ENCODE results near the gene UPK3B.
"Not testable (repeated sequence)": the region's sequence is repeated elsewhere in the genome, so short reads cannot be mapped to it uniquely, and the experiment has no call there.

The UPK3B gene

GRCh38 chr7:76495717-76496116 is 14.6 kb upstream of the UPK3B start:
- not testable (repeated sequence) for FAIRE-seq

- not testable (repeated sequence) for FAIRE-seq
These were observed 12.3 kb upstream of the UPK3B start for GRCh38 chr7:76497918-76498582.

GRCh38 chr7:76498583-76499200 is 11.7 kb upstream of the UPK3B start:
- not testable (repeated sequence) for FAIRE-seq

GRCh38 chr7:76499201-76499923 is 11.0 kb upstream of the UPK3B start:
- FAIRE-seq, result not testable (repeated sequence)

- FAIRE-seq, result not testable (repeated sequence)
These were observed 10.5 kb upstream of the UPK3B start for GRCh38 chr7:76499924-76500241.

GRCh38 chr7:76502224-76502623 is 8.1 kb upstream of the UPK3B start:
- FAIRE-seq, result not testable (repeated sequence)

- not testable (repeated sequence) for FAIRE-seq
These were observed 7.5 kb upstream of the UPK3B start for GRCh38 chr7:76502836-76503235.

- not testable (repeated sequence) for FAIRE-seq
These were observed 7.1 kb upstream of the UPK3B start for GRCh38 chr7:76503244-76503643.

GRCh38 chr7:76504351-76505167 is 5.8 kb upstream of the UPK3B start:
- FAIRE-seq, result not testable (repeated sequence)

GRCh38 chr7:76505168-76506080 is 4.9 kb upstream of the UPK3B start:
- no peak for FAIRE-seq

GRCh38 chr7:76506081-76506440 is 4.3 kb upstream of the UPK3B start:
- no peak for FAIRE-seq

GRCh38 chr7:76506643-76507042 is 3.7 kb upstream of the UPK3B start:
- not testable (repeated sequence) for FAIRE-seq

GRCh38 chr7:76507723-76508406 is 2.5 kb upstream of the UPK3B start:
- FAIRE-seq, result no peak

- not testable (repeated sequence) for FAIRE-seq
These were observed 1.0 kb downstream of the UPK3B start for GRCh38 chr7:76511200-76511910.

GRCh38 chr7:76511911-76512885 is 1.8 kb downstream of the UPK3B start:
- not testable (repeated sequence) for FAIRE-seq

- no peak for FAIRE-seq
These were observed 2.8 kb downstream of the UPK3B start for GRCh38 chr7:76512941-76513816.

GRCh38 chr7:76513817-76514799 is 3.8 kb downstream of the UPK3B start:
- FAIRE-seq, result no peak
